LNCAP (cell line): ENCODE data around the gene RPL29.

Experiments used
- TF ChIP-seq, protein P1 (sequence below): fragments of 450-650 bp; IDR thresholded peaks from 2 replicates; pipeline ENCODE4 v1.5.1; 2017; ENCODE audit warnings: mild to moderate bottlenecking

Gene RPL29

GRCh38 chr3:52030714-52031310 is 35.1 kb upstream of the RPL29 start:
- TF ChIP-seq, protein P1, sequence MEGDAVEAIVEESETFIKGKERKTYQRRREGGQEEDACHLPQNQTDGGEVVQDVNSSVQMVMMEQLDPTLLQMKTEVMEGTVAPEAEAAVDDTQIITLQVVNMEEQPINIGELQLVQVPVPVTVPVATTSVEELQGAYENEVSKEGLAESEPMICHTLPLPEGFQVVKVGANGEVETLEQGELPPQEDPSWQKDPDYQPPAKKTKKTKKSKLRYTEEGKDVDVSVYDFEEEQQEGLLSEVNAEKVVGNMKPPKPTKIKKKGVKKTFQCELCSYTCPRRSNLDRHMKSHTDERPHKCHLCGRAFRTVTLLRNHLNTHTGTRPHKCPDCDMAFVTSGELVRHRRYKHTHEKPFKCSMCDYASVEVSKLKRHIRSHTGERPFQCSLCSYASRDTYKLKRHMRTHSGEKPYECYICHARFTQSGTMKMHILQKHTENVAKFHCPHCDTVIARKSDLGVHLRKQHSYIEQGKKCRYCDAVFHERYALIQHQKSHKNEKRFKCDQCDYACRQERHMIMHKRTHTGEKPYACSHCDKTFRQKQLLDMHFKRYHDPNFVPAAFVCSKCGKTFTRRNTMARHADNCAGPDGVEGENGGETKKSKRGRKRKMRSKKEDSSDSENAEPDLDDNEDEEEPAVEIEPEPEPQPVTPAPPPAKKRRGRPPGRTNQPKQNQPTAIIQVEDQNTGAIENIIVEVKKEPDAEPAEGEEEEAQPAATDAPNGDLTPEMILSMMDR: no peak

DNA sequence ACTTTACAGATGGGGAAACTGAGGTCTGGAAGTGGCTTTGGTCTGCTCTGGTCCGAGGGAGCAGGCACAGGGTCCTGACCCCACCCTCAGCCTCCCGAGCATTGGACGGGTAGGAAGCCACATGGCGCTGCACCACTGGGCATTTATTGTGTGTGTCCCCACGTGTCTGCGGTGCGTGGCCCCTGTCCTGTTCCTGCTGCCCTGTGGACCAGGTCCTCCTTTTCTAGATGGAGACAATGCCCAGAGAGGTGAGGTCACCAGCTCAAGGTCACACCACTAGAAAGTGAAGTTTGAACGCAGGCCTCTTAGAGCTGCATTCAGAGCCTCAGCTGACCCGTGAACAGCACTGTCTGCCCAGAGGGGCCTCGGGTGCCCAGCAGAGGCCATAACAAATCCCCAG is 33.8 kb upstream of the RPL29 start:
- TF ChIP-seq, protein P1: no peak

DNA sequence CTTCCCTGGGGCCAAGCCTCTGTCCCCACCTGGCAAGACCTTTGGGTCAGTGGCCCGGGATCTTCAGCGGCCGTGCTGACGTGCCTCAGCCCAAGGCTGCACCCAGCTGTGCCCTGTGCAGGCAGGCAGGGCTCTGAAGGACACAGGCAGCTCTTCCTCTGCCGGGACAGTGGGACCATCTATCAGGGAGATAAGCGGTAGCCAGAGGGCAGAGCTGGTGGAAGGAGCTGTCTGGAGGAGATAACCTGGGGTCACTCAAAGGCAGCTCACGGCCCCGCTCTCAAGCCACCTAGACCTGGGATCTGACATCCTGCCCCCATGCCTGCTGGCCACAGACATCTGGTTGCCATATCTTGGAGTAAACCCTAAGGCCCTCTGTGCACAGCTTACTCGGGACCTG is 33.4 kb upstream of the RPL29 start:
- TF ChIP-seq, protein P1: no peak

GRCh38 chr3:52028572-52028971 is 32.9 kb upstream of the RPL29 start:
- TF ChIP-seq, protein P1: no peak

DNA sequence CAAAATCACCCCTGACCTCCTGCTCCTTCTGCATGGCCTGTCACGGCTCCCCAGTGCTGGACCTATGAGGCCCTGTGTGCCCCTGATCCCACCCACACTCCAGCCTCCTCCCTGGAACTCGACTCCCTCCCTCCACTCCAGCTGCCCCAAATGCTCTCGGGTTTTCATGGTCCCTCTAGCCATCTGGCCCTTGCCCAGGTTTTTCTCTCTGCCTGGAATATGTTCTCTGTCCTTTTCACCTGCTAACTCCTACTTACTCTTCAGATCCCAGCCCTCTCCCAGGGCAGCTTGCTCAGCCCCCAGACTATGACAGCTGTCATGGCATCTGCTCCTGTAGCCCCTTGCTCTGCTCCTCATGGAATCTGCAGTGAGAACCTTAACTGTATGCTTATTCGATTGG is 30.3 kb upstream of the RPL29 start:
- TF ChIP-seq, protein P1: no peak

DNA sequence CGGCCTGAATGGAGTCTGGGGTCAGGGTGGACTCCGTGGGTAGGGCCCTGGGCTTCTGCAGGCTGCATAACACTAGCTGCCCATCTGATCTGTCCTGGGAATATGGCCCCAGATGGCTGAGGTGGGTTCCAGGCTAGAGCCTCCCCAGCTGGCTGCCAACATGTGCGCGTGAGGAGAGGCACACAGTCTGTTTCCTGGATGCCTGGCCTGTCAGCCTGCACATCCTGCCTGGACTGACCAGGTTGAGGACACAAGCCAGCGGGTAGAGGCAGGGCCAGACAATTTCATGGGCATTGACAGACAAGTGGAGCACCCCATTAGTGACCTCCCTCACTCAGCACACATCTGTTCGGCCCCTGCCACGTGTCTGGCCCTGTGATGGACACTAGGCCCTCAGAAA is 29.8 kb upstream of the RPL29 start:
- TF ChIP-seq, protein P1: no peak

- TF ChIP-seq, protein P1: no peak
These were observed 29.2 kb upstream of the RPL29 start for GRCh38 chr3:52024765-52025452.
